GM19328 (cell line): Measurements from ENCODE around the gene LSM14A.
A peak's percentile ranks its signal among the peaks of the same experiment; 100 is the strongest.

Source experiments
- ATAC-seq: cut with Tn5 transposase; IDR thresholded peaks from one replicate; pipeline ENCODE4 v1.9.1; 2021; ENCODE audit warnings: mild to moderate bottlenecking, moderate library complexity; ENCODE audit not compliant: unreplicated experiment

The LSM14A gene

DNA sequence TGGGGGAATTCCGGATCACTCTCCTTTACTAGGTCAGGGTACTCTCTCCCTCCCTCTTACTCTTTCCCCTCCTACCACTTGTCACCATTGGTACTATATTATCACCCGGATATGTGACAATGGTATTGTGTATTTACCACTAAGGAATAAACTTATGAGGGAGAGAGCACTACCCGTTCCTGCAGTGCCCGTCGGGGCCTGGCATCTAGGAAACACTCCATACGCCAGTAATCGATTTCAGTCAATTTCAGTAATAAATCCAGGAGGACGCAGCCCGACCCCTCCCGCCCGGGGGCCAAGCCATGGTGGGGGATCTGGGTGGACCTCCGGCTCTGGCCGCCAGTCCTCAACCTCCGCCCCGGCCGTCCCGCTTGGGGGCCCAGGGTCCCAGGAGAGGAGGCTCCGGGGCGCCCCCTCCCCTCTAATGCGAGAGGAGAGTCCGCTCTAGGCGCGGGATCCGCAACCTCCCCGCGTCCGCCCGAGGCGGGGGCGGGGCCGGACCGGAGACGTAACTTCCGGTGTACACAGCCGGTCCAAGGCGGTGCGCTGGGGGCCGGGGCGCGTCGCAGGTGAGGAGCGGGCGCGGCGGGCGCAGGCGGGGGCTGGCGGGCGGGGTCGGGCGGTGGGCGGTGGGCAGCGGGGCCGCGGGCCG lies 81.9 kb downstream of the LSM14A start, which contains the start of gene GARRE1:
TSS of gene GARRE1 (plus strand) at position 509 of the 652 bp plus-strand sequence. CDS start 45,920 bp downstream, outside the sequence.
- peak; percentile 82 for ATAC-seq

DNA sequence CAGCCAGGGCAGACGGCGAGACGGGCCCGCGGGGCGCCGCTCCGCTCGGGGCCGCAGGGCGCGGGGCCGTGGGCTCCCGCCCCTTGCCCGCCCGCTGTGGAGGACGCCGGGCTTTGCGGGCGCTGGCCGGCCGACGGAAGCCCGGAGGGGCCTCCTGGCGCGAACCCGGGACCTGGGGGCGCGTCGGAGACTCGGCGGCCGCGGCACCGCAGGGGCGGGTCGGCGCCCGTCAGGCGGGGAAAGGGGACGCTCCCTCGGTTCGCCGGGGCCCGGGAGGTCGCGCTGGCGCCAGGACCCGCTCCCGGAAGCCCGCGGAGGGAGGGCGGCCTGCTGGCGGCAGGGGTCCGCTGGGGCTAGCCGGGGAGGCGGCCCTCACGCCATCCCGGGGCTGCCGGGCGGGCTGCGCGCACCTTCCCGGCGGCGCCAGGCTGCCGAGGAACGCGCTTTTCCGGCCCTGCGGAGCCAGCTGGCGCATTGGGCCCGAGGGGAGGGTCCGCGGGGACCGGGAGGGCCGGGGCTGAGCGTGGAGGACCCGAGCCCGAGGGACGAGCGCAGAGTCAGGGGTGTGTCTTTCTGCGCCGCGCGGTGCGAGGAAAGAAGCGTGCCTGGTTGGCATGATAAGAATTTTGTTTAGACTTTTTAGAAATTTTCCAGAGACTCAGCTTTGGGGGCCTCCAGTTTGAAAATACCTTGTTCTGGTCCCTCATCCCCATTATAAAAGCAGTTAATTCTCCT lies 82.6 kb downstream of the LSM14A start:
- peak; percentile 41 for ATAC-seq

DNA sequence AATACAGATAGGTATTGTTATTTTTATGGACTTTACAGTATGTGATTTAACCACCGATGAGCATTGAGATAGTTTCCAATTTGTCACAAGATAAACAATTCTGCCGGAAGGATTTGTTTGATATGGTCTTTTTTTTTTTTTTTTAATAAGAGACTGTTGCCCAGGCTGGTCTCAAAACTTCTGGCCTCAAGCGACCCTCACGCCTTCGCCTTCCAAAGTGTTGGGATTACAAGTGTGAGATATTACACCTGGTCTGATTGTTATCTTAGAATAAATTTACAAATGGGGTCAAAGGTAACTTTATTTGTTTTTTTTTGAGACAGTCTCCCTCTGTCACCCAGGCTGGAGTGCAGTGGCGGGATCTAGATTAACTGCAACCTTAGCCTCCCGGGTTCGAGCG lies 83.2 kb downstream of the LSM14A start:
- ATAC-seq, result no peak

DNA sequence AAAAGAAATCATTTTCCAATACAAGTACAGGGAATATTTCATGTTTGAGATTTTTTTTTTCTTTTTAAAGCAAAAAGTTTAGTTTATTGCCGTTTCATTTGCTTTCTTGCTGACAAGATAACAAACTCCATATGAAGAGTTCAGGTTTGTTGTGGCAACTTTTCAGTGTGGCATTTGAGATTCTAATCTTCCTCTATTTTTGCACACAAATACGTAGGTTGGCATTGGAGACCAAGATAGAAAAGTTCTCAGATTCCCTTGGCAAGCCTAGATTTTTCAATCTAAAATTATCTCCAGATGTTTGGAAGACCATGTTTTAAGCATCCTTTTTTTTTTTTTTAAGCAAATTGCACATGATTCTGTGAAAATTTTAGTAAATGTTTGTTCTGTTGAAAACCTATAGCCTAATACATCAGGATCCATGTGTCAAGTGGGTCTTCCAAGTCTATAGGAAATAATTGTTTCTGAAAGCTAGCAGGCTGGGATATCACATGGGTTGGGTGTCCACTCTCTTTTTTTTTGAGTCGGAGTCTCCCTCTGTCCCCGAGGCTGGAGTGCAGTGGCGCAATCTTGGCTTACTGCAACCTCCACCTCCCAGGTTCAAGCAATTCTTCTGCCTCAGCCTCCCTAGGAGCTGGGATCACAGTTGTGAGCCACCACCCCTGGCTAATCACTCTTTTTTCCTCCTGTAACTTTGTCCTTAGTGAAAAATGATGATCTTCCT lies 84.7 kb downstream of the LSM14A start:
- no peak for ATAC-seq

DNA sequence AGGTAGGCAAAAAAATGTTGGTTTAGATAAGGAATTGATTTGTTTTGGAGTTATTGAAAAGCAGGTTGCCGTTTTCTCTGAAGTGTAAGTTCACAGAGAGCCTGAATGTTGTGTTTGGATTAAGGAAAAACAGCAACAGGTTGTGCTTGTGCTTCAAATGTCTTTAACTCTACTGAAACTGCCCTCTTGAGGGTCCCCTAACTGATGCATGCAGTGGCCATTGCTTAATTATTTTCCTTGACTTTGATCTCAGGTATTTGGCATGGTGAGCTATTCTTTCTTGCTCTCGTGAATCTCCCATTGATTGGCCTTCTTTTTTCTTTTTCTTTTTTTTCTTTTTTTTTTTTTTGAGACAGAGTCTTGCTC lies 85.2 kb downstream of the LSM14A start:
- ATAC-seq, result no peak

DNA sequence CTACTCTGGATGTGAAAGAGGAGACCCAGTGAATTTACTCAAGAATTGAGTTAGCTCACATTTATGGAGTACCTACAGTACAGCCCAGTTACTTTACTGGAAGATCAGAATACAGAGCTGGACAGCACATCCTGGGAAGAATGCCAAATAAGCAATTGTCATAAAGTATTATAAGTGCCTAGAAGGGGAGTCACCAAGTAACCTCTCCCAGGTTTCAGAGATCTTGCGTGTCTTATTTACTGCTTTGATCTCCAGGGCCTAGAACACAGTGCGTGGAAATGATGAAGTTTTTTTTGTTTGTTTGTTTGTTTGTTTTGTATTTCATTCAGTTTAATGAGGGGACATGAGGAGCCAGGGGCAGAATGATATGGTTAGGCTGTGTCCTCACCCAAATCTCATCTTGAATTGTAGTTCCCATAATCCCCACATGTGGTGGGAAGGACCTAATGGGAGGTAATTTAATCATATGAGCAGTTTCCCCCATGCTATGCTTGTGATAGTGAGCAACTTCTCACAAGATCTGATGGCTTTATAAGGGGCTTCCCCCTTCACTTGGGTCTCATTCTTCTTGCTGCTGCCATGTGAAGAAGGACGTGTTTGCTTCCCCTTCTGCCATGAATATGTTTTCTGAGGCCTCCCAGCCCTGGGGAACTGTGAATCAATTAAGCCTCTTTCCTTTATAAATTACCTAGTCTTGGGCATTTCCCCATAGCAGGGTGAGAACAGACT lies 87.2 kb downstream of the LSM14A start:
- no peak for ATAC-seq

DNA sequence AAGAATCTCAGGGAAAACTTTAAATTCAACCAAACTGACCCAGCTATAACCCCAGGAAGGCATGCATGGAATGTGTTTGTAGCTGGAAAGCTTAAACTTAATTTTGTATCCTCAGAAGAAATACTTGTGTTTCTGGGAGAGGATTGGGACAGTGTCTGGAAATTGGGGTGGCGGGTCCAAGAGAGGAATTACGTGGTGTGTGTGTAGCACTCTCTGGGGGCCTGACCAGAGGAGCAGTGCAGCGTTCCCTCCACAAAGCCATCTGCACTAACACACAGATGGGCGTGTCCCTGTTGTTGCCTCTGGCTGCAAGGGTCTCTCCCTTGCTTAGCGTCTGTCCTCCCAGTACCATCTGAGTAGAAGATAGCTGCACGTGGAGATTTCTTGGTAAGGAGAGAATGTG lies 88.5 kb downstream of the LSM14A start:
- ATAC-seq, result no peak

DNA sequence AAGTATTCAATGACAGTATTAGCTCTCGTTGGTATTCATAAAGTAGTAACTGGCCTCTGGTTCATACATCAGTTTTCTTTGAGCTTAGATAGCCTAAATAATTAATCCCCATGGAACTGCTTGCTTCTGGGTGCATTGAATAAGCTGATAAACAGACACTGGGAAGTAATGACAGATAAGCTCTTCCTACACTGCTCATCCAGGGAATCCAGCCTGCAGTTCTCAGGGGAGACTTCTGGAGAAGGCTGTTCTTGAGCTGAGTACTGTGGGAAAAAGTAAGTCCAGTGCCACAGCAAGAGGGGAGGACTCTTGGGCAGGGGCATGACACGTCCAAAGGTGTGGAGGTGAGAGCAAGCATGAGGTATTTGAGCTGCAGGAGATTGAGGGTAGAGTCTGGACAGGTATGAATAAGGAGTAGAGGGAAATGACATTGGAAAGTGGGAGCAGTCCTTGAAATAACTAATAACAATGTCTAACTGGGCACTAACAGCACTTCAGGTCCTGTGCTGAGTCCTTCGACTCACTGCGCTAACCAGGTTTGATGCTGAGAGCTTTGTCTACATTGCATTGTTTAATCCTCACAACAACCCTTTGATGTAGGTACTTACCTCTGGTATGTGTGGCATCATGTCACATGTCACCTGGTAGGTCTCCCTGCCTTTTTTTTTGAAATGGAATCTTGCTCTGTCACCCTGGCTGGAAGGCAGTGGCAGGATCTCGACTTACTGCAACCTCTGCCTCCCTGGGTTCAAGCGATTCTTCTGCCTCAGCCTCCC lies 89.2 kb downstream of the LSM14A start:
- ATAC-seq, result no peak

DNA sequence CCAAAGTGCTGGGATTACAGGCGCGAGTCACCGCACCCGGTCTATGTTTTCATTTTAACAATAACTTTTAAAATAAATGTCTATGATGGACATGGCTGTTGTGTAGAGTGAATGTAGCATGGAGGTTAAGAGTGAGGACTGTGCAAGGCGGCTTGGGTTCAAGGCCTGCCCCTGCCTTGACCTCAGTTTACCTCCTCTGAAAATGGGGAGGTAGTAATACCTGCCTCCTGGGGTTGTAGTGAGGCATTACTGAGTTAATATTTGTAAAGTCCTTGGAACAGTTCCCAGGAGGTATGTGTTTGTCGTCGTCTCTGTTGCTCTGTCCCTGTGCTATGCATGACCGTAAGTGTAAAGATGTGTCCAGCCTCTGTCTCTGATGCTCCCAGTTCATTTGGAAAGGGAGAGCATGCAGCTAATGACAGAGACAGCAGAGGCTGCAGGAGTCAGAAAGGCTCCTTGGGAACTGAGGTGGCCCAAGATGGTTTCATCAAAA lies 91.5 kb downstream of the LSM14A start:
- ATAC-seq, result no peak

DNA sequence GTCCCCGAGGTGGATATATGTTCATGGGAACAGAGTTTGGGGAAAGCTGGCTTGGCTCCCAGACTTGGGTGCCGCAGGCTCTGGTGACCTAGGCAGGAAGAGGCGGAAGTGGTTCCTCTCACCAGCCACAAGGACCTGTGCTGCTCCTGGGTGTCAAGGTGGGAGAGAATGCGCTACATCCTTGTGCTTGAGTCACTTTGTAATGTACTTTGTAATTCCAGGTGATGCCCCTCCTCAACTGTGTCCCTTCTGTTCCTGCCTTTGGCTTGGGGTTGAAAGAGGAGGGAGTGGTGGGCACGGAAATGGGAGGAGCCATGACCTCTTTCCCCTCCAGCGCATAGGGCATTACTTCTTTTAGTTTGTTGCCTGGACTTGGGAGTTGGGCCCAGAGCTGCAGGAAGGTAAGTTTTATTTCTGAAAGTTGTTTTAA lies 92.9 kb downstream of the LSM14A start:
- ATAC-seq, result no peak

DNA sequence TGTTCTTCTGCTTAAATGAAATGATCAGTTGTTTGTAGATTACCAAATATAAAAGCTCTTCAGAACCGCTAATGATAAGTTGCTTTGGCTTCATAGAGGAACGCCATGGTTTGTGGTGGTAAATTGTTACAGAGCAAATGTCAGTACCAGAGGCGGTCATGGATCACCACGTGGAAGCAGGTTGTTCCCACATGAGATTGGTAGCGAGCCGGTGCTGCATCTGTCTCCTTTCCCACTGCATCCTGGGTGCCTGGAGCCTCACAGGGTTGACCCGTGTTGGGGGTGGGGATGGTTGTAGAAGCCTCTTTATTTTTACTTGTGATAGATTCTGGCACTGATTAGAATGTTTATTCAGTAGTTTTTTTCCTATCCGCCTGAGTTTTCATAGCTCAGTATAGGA lies 96.8 kb downstream of the LSM14A start:
- ATAC-seq, result no peak

DNA sequence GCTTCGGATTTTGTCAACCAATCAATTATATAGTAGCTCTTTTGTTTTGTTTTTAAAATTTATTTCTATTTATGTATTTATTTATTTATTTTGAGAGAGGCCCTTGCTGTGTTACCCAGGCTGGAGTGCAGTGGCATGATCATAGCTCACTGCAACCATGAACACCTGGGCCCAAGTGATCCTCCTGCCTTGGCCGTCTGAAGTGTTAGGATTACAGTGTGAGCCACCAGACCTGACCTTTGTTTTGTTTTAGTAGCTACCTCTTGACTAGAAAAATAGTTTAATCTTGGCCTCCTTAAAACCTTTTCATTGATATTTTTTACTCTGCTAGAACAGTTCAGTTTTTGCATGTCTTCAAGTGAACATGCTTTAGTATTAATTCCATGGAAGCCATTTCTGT lies 97.2 kb downstream of the LSM14A start:
- ATAC-seq, result no peak

DNA sequence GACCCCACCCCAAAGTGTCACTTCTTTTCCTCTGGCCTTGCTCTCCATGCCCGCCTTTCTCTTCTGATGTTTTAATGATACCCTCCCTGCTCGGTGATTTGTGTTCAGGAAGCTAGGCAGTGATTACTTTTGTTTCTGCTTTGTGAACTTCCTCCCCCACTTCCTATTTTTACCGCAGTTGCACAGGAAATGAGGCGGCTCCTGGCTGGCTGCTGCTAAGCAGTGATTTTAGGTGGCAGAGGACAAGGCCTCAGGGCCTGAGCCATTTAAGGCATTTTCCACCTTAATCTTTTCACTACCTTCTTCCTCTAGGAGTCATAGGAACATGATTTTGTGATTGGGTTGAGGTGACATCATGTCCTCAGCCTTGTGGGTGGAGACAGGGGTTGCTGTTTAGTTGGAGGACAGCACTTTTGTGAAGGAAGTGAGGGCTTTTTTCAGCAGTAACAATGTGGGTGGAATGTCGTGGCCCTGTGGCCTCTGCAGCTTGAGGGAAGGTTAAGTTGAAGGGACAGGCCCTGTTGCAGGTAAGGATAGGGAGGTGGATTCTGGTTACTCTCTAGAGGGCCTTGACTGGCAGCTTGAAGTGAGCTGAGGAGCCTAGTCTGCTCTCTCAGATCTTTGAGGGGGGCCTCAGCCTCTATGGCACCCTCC lies 97.8 kb downstream of the LSM14A start:
- no peak for ATAC-seq

DNA sequence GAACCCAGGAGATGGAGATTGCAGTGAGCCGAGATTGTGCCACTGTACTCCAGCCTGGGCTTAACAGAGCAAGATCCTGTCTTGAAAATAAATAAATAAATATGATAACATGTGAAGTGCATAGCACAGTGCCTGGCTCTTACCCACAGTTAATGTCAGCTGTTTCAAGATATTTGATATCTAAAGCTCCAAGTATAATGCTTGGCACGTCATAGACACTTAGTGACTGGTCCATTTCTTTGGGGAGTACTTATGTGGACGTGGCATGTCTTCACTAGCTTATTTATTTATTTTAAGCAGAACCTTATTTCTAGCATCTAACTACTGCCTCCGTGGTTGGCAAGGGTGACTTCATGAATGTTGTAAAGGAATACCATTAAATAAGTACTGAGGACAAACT lies 100.8 kb downstream of the LSM14A start:
- ATAC-seq, result no peak

DNA sequence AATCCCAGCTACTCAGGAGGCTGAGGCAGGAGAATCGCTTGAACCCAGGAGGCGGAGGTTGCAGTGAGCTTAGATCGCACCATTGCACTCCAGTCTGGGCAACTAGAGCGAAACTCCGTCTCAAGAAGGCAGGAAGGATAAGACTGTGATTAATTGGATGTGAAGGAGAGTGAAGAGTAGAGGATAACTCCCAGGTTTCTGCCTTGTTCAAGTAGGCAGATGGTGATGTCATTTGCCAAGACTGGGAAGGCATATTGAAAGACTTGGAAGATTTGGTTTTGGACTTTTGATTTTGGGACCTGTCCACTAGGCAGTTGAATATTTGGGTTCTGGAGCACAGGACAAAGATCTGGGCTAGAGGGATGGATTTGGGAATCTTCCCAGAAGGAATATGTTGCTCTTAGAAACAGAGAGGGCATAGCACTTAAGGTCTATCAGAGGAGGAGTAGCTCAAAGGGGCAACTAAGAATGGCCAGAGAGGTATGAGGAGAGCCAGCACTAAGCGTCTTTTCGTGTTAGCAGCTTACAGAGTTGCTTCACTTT lies 102.1 kb downstream of the LSM14A start:
- no peak for ATAC-seq

DNA sequence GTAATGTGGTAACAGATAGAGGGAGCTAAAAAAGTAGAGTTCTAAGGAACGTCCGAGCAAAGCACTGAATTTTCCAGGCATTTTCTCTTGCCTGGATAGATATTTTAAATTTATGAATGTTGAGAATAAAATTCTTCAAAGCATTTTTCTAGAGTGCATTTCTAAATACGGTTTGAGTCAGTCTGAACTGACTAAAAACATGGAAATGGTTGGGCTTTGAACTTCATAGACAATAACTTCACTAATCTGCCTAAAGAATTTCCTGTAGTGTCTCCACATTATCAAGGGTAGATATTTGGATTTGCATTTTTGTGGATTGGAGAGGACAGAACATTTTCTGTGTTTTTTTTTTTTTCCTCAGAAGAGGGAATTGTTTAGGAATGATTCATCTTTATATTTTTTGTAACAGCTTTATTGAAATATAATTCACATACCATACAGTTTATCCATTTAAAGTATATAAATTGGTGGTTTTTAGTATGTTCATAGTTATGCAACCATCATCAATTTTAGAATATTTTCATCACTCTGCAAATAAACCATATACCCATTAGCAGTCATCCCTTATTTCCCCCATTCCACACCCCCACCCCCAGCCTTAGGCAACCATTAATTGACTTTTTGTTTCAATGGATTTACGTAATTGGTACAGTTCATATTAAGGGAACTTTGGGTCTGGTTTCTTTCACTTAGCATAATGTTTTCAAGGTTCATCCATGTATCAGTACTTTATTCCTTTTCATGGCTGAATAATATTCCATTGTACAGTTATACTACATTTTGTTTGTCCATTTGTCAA lies 102.7 kb downstream of the LSM14A start:
- ATAC-seq, result no peak

DNA sequence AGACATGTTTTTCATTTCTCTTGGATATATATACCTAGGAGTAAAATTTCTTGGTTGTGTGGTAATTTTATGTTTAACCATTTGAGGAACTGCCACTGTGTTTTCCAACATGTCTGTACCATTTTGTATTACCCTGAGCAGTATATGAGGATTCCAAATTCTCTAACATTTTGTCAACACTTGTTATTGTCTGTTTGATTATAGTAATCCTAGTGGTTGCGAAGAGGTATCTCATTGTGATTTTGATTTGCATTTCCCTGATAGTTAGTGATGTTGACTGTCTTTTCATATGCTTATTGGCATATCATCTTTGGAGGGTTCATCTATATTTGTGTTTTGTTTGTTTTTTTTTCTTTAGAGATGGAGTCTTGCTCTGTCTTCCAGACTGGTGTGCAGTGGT lies 103.4 kb downstream of the LSM14A start:
- no peak for ATAC-seq

DNA sequence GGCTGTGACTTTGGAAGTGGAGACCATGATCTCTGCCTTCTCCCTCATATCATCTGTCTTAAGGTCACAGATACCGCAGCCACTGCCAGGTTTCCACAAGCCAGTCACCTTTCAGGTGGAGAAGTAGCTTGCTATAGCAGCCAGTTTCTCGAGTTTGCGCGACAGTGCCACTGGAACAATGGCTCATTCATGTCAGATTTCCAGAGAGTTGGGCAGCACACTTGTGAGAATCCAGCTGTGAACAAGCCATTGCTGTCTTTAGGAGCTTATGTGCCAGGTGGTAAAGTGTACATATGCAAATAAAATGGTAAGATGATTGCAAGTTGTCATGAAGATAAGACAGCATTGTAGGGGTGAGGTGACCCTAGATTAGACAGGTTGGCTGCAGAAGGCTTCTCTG lies 104.3 kb downstream of the LSM14A start:
- ATAC-seq, result no peak

DNA sequence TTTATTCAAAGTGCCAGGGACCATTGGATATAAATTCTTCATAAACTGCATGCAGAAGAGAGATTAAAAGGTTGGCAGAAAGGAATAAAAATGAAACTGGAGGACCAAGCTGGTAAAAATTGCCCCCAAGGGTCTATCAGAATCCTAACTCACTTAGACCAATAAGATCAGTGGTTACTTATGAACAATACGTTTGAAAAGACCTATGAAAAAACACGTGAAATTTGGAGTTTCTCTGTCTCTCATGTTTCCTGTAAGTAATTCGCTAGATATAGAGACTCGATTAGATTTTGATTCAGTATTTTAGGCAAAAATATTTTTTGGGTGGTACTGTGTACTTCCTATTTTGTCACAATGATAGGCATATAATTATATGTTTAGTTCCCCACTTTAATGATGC lies 104.9 kb downstream of the LSM14A start:
- no peak for ATAC-seq
